ENCODE data around the gene PRM3.

PRM3 gene

DNA sequence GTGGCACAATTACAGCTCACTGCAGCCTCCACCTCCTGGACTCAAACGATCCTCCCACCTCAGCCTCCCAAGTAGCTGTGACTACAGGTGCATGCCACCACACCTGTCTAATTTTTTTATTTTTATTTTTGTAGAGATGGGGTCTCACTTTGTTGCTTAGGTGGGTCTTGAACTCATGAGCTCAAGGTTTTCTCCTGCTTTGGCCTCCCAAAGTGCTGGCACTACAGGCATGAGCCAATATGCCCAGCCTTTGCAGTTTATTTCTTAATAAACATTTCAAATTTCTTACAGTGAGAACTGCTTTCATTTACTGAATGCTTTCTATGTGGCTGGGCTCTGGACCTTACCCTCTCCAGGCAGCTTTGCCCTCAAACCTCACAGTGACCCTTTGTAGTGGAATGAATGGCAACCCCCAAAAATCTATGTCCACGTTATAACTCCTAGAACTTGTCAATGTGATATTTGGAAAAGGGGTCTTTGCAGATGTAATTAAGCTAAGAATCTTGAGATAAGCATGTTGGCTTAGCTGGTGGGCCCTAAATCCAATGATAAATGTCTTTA lies 2.7 kb downstream of the PRM3 start:
- no peak overlapping the region for H3K4me3 ChIP-seq
- no peaks in the 10 kb centered on the region for H3K9me3 ChIP-seq
- no peaks in the 10 kb centered on the region for H3K27me3 ChIP-seq
- no peaks in the 10 kb centered on the region for H3K4me1 ChIP-seq
- TF ChIP-seq, protein P1, sequence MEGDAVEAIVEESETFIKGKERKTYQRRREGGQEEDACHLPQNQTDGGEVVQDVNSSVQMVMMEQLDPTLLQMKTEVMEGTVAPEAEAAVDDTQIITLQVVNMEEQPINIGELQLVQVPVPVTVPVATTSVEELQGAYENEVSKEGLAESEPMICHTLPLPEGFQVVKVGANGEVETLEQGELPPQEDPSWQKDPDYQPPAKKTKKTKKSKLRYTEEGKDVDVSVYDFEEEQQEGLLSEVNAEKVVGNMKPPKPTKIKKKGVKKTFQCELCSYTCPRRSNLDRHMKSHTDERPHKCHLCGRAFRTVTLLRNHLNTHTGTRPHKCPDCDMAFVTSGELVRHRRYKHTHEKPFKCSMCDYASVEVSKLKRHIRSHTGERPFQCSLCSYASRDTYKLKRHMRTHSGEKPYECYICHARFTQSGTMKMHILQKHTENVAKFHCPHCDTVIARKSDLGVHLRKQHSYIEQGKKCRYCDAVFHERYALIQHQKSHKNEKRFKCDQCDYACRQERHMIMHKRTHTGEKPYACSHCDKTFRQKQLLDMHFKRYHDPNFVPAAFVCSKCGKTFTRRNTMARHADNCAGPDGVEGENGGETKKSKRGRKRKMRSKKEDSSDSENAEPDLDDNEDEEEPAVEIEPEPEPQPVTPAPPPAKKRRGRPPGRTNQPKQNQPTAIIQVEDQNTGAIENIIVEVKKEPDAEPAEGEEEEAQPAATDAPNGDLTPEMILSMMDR (IDR thresholded peaks at IDR 0.05) = no peak
- no peaks in the 10 kb centered on the region for H3K36me3 ChIP-seq
- DNase-seq = no peak
- intact Hi-C loops (cut with DNase I; ENCODE audit: low total_unique reads) = no loop called here
- H3K27ac ChIP-seq = no peak overlapping the region

- Histone ChIP-seq H3K27me3 (no peaks in the 10 kb centered on the region), H3K9me3 (no peaks in the 10 kb centered on the region), H3K27ac (no peak within 1 kb of the TSS), H3K4me3 (no peak within 1 kb of the TSS), H3K36me3 (no peaks in the 10 kb centered on the region), H3K4me1 (no peaks in the 10 kb centered on the region)
- intact Hi-C loops (cut with DNase I; ENCODE audit: low total_unique reads) = no loop called here
- DNase-seq = no peak
- TF ChIP-seq, protein P1 (IDR thresholded peaks at IDR 0.05) = no peak
These were observed 4.5 kb downstream of the PRM3 start, which contains the start of gene TNP2 for GRCh38 chr16:11268921-11269375. Gene TNP2 (minus strand): TSS chr16:11269325. CDS start chr16:11269262, 63 bp downstream.

DNA sequence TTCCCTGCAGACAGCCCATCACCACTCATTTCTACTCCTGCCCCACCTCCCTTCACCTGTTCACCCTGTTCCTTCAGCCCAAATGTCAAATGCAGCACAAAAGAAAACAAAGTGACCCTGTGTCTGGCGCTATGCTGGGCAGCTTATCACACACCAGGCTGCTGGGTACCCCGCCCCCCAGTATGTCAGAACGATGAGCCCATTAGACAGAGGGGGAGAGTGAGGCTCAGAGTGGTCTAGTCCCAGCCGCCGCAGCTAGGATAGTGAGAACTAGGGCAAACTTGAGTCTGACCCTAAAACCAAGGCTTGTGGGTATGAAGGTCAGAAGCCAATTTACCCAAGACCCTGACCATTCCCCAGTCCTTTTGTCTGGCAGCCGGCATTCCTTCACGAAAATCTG lies 8.3 kb downstream of the PRM3 start:
- no peak for DNase-seq
- Histone ChIP-seq H3K27me3 (no peaks in the 10 kb centered on the region), H3K36me3 (no peaks in the 10 kb centered on the region), H3K4me3 (no peak overlapping the region), H3K4me1 (no peaks in the 10 kb centered on the region), H3K27ac (no peak overlapping the region), H3K9me3 (no peaks in the 10 kb centered on the region)
- TF ChIP-seq, protein P1 (IDR thresholded peaks at IDR 0.05) = no peak
- intact Hi-C loops (cut with DNase I; ENCODE audit: low total_unique reads) = no loop called here

DNA sequence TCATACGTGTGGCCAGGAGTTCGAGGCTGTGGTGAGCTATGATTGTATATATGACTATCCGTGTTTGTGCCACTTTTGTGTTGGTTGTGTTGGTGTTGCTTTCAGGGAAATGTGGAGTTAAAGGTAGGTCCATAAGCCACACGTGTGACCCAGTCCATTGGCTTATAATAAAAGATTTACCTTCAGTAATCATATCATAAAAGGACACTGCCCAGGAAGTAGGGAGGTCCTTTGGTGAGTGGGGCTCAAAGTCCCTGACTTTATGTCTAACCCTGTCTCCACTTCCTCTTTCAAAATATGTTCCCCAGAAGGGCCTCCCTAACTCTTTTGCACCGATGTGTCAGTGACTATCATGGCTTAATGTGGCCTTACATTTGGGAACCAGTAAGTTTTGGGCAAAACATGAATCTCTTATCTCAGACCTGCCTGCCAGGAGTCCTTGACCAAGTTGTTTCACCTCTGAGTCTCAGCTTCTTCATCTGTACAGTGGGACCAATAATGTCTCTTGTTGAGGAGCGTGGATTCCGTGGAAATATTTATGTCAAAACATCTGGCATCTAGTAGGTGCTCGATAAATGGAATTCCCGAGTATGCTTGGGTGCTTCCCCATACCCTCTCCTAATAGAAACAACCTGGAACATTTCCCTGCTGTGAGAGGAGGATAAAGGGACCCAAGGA lies 9.1 kb downstream of the PRM3 start:
- no peak overlapping the region for H3K4me3 ChIP-seq
- DNase-seq = no peak
- H3K4me1 ChIP-seq = peaks cover 0 to 7% (median 3%) of the 10 kb centered on the region in 4 donors
- no peaks in the 10 kb centered on the region for H3K36me3 ChIP-seq
- intact Hi-C loops (cut with DNase I; ENCODE audit: low total_unique reads) = no loop called here
- H3K27me3 ChIP-seq = no peaks in the 10 kb centered on the region
- H3K9me3 ChIP-seq = no peaks in the 10 kb centered on the region
- H3K27ac ChIP-seq = no peak overlapping the region
- TF ChIP-seq, protein P1 (IDR thresholded peaks at IDR 0.05) = no peak

DNA sequence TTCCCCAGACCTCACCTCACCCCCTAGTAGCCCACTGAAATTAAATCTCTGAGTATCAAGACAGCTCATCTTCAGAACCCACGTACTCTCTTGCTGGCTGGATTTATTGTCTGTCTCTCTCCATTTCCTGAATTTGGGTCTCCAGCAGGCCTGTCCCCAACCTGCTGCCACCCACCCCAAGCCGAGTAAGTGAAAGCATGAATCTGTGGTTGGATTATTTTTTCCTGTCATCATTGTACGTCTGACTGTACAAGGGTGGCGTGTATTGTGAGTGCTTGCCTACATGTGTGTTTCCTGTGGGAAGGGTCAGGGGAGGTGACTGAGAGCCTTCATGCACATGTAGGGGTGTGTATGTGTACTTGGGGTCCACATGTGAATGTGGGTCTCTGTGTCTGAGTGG lies 9.7 kb downstream of the PRM3 start:
- Histone ChIP-seq H3K4me1 (peaks cover 0 to 12% (median 9%) of the 10 kb centered on the region in 4 donors), H3K4me3 (no peak overlapping the region), H3K27ac (no peak overlapping the region), H3K27me3 (no peaks in the 10 kb centered on the region), H3K9me3 (no peaks in the 10 kb centered on the region), H3K36me3 (no peaks in the 10 kb centered on the region)
- TF ChIP-seq, protein P1 (IDR thresholded peaks at IDR 0.05) = no peak
- no peak for DNase-seq
- intact Hi-C loops (cut with DNase I; ENCODE audit: low total_unique reads) = no loop called here
